ENCODE data around the gene PRDM7.

PRDM7 gene

DNA sequence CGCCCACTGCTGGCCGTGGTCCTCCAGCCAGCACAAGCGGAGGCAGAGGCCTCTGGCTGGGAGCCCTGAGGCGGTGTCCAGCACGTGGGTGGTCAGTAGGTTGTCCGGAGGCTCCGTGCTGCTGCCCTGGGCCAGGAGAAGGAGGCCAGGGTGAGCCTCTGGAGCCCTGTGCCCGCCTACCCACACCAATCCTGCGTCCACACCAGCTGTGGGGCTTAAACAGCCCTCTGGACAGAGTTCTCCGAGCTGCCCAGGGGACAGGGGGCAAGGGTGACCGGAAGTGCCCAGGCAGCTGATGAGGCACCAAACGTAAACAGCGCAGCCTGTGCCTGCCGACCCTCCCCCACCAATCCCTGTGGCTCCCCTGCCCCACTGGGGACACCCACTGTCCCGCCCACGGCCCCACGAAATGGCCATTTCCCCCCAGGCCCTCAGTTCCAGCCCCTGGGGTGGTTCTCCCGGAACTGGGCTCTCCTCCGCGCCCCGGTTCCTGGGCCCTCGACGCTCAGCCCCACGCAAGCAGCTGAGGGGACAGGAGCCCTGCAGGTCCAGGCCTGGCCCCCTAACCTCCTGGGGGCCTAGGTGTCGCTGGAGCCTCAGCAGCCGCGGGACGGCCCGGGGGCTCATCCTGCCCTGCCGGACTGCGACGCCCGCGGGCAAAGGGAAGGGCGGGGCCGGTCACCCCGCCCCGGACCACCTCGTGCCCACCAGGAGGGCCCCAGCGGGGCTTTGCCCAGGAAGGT lies 30.0 kb downstream of the PRDM7 start:
- Histone ChIP-seq H2AFZ (ENCODE audit: low read length) (no peak overlapping the region), H3K27ac (ENCODE audit: low read depth, low read length, poor library complexity, severe bottlenecking) (no peak overlapping the region), H3K36me3 (ENCODE audit: insufficient read depth, low read length) (no peaks in the 10 kb centered on the region), H3K9ac (ENCODE audit: low read length) (no peak overlapping the region), H3K9me2 (ENCODE audit: low read depth, low read length) (no peaks in the 10 kb centered on the region), H3K4me3 (ENCODE audit: low read depth, low read length, poor library complexity, severe bottlenecking) (no peak overlapping the region), H3F3A (ENCODE audit: insufficient read depth, low read length) (no peaks in the 10 kb centered on the region), H4K20me1 (ENCODE audit: insufficient read depth, low read length) (no peaks in the 10 kb centered on the region), H3K4me1 (ENCODE audit: insufficient read depth, low read length, severe bottlenecking) (no peaks in the 10 kb centered on the region), H3K79me2 (ENCODE audit: insufficient read depth, low read length) (no peaks in the 10 kb centered on the region), H3K9me3 (ENCODE audit: low read length) (no peaks in the 10 kb centered on the region), H3K4me2 (ENCODE audit: low read length) (no peak overlapping the region), H3K27me3 (ENCODE audit: insufficient read depth, low read length) (0 out of 2 replicates have a peak, but pooled peaks cover 9% of the 10 kb centered on the region)
- TF ChIP-seq, protein P1, sequence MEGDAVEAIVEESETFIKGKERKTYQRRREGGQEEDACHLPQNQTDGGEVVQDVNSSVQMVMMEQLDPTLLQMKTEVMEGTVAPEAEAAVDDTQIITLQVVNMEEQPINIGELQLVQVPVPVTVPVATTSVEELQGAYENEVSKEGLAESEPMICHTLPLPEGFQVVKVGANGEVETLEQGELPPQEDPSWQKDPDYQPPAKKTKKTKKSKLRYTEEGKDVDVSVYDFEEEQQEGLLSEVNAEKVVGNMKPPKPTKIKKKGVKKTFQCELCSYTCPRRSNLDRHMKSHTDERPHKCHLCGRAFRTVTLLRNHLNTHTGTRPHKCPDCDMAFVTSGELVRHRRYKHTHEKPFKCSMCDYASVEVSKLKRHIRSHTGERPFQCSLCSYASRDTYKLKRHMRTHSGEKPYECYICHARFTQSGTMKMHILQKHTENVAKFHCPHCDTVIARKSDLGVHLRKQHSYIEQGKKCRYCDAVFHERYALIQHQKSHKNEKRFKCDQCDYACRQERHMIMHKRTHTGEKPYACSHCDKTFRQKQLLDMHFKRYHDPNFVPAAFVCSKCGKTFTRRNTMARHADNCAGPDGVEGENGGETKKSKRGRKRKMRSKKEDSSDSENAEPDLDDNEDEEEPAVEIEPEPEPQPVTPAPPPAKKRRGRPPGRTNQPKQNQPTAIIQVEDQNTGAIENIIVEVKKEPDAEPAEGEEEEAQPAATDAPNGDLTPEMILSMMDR (IDR thresholded peaks at IDR 0.05; ENCODE audit: low read length) = no peak
- no peak for TF ChIP-seq EZH2 (IDR thresholded peaks at IDR 0.05; ENCODE audit: borderline replicate concordance, low read length)

DNA sequence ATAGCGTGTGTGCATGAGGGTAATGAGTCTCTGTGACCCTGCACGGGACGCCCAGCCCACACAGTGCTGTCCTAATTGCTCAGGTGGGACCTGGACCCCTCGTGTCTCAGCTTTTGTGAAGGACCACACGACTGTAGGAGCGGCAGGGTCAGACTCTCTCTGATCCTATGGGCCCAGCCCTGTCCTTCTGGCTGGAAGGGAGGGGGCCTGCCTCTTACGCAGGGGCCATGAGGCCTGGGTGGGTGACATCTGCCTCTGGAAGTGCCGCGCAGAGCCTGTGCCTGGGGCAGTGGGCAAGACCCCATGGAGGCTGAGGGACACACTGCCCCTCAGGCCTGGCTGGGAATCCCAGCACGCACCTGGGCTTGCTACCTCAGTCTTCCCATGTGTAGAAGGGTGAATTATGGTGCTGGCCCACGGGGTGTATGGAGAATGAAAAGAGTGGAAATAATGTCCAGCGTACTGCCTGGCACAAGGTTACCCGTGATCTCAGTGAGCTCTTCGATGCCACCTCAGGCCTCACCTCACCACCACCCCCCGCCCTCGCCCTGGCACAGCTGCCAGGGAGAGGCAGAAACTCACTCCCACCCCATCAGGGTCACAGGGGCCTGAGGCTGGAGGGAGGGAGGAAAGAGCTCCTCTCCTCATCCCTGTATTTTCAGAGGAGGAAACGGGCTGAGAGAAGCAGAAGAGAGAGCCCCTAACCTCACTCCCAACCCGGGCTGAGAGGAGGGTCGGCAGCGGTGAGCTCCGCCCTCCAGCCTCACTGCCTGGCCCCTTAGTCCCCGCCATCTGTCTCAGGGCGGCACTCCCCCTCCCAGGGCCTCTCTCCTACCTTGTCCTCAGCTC lies 30.8 kb downstream of the PRDM7 start:
- Histone ChIP-seq H3K79me2 (ENCODE audit: insufficient read depth, low read length) (no peaks in the 10 kb centered on the region), H3F3A (ENCODE audit: insufficient read depth, low read length) (no peaks in the 10 kb centered on the region), H3K9me3 (ENCODE audit: low read length) (no peaks in the 10 kb centered on the region), H3K9me2 (ENCODE audit: low read depth, low read length) (no peaks in the 10 kb centered on the region), H2AFZ (ENCODE audit: low read length) (no peak overlapping the region), H3K4me3 (ENCODE audit: low read depth, low read length, poor library complexity, severe bottlenecking) (no peak overlapping the region), H3K9ac (ENCODE audit: low read length) (no peak overlapping the region), H3K27me3 (ENCODE audit: insufficient read depth, low read length) (0 out of 2 replicates have a peak, but pooled peaks cover 9% of the 10 kb centered on the region), H3K4me2 (ENCODE audit: low read length) (no peak overlapping the region), H3K27ac (ENCODE audit: low read depth, low read length, poor library complexity, severe bottlenecking) (no peak overlapping the region), H3K36me3 (ENCODE audit: insufficient read depth, low read length) (no peaks in the 10 kb centered on the region), H4K20me1 (ENCODE audit: insufficient read depth, low read length) (no peaks in the 10 kb centered on the region), H3K4me1 (ENCODE audit: insufficient read depth, low read length, severe bottlenecking) (no peaks in the 10 kb centered on the region)
- TF ChIP-seq, protein P1 (IDR thresholded peaks at IDR 0.05; ENCODE audit: low read length) = no peak
- no peak for TF ChIP-seq EZH2 (IDR thresholded peaks at IDR 0.05; ENCODE audit: borderline replicate concordance, low read length)

DNA sequence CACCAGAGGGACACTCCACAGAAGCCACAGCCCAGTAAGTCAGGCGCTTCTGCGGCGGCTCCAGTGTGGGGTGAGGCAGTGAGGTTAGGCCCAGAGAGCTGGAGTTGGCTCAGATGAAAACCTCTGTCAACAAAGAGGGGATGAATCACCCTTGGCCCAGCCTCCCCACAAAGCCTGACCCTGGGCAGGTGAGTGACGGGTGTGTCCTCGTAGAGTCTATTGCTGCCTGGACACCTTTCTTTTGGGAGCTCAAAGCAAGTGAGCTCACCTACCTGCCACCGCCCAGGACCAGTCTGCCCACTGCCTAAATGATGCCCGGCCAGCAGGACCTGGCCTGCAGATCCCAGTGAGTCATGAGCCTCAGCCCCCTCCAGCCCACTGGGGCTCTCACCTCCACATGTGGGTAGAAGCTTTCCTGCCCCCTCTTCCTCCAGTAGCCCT lies 33.0 kb downstream of the PRDM7 start:
- Histone ChIP-seq H3K27ac (ENCODE audit: low read depth, low read length, poor library complexity, severe bottlenecking) (no peak overlapping the region), H3K79me2 (ENCODE audit: insufficient read depth, low read length) (no peaks in the 10 kb centered on the region), H3K9me3 (ENCODE audit: low read length) (no peaks in the 10 kb centered on the region), H3K9ac (ENCODE audit: low read length) (no peak overlapping the region), H3K36me3 (ENCODE audit: insufficient read depth, low read length) (no peaks in the 10 kb centered on the region), H4K20me1 (ENCODE audit: insufficient read depth, low read length) (no peaks in the 10 kb centered on the region), H3K4me2 (ENCODE audit: low read length) (no peak overlapping the region), H3K4me3 (ENCODE audit: low read depth, low read length, poor library complexity, severe bottlenecking) (no peak overlapping the region), H3K27me3 (ENCODE audit: insufficient read depth, low read length) (0 out of 2 replicates have a peak, but pooled peaks cover 9% of the 10 kb centered on the region), H2AFZ (ENCODE audit: low read length) (no peak overlapping the region), H3F3A (ENCODE audit: insufficient read depth, low read length) (no peaks in the 10 kb centered on the region), H3K4me1 (ENCODE audit: insufficient read depth, low read length, severe bottlenecking) (no peaks in the 10 kb centered on the region), H3K9me2 (ENCODE audit: low read depth, low read length) (no peaks in the 10 kb centered on the region)
- TF ChIP-seq, protein P1 (IDR thresholded peaks at IDR 0.05; ENCODE audit: low read length) = no peak
- TF ChIP-seq EZH2 (IDR thresholded peaks at IDR 0.05; ENCODE audit: borderline replicate concordance, low read length) = no peak
